Measurements from ENCODE around the gene MTF2. TPM values are rescaled to one million over a fixed set of nuclear protein-coding genes. Genes with fewer than 3 reads are reported as not detected.
"Not testable (repeated sequence)": the region's sequence is repeated elsewhere in the genome, so short reads cannot be mapped to it uniquely, and the experiment has no call there.

Gene MTF2
- total RNA-seq, result 53.6 TPM

DNA sequence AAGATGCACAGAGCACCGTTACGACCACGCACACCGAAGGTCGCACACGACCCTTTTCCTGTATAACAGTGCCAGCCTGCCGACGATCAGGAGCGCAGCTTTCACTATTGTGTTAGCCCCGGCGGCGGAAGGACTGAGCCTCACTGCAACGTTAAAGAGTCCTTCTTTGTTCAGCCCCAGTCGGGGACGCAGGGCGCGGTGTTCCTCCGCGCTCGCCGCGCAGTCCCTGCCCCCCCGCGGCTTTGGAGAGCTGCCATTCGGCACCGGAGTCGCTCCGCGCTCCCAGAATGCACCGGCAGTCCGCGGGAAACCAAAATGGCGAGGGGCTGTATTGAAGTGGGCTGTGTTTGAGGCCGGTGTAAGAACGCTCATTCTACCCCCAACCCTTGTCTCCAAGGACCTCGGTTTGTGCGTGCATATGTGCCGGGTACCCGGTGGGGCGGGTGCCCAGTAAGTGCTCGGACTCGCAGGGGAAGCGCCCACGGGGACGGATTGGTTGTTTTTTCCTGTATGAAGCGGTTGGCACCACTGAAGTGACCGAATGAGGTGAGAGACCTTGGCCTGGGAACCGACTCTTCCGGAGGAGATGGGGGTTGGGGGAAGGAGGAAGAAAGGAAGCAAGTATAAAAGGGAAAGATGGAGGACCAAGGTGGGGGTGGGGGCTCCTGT, at the start of gene MTF2:
Gene MTF2 (plus strand): TSS at position 298 of the 669 bp plus-strand sequence. CDS start 244 bp downstream, at position 542.
- Histone ChIP-seq H3K4me1 (ENCODE audit: insufficient read depth, low read length) (peaks cover 52% of the 10 kb centered on the region), H3K4me3 (ENCODE audit: low read length) (peak within 1 kb of the TSS; percentile 99), H3K27me3 (ENCODE audit: insufficient read depth, low read length) (no peaks in the 10 kb centered on the region), H3K9me3 (ENCODE audit: low read depth, low read length) (no peaks in the 10 kb centered on the region)

DNA sequence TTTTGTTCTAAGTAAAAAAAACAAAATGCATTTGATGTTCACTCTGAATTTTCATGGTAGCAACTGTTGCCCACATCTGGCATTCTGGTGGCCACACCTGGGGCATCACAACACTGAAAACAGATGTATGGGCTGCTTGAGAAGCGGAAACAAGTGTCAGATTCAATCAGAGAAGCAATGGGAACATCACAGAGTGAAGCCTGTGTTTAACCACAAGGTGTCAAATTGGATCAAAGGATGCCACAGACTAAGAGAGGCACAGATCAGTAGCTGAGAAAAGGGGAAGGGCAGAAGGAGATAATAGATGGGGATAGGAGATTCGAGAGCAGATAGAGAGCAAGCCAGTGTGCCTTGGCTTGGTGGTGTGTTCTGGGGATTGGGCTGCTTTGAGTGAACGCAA, 49.8 kb upstream of the MTF2 start:
- Histone ChIP-seq H3K27me3 (ENCODE audit: insufficient read depth, low read length) (no peaks in the 10 kb centered on the region), H3K9me3 (ENCODE audit: low read depth, low read length) (no peaks in the 10 kb centered on the region), H3K4me3 (ENCODE audit: low read length) (no peak overlapping the region), H3K4me1 (ENCODE audit: insufficient read depth, low read length) (peaks cover 21% of the 10 kb centered on the region)

DNA sequence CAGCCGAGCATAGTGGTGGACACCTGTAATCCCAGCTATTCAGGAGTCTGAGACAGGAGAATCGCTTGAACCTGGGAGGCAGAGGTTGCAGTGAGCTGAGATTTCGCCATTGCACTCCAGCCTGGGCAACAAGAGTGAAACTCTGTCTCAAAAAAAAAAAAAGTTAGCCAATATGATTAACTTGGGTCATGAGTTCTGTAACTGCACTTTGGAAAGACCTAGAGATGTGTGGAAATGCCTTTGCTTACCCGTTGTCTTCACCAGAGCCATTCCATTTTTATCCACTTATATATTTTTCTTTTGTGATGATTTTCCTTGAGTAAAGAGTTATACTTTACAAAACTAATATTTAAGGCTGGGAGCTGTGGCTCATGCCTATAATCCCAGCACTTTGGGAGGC, 48.9 kb upstream of the MTF2 start:
- not testable (repeated sequence) for H3K27me3 ChIP-seq (ENCODE audit: insufficient read depth, low read length); H3K4me3 ChIP-seq (ENCODE audit: low read length); H3K9me3 ChIP-seq (ENCODE audit: low read depth, low read length)
- peaks cover 23% of the 10 kb centered on the region for H3K4me1 ChIP-seq (ENCODE audit: insufficient read depth, low read length)

DNA sequence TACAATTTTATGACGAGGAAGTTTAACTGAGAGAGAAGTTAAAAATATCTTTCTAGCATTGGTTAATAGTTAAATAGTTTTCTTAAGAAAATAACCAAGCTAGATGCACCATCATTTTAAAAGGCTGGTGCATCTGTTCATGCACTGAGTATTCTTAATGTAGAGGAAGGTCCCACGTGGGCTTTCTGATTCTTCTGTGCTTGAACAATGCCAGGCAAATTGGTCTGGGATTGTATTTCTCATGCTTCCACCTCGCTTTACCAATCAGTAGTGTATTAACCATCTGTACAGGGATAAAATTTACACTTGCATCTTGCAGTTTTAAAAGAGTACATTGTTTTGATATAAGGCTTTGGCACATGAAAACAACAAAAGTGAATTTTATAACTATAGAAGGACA, 47.4 kb upstream of the MTF2 start:
- Histone ChIP-seq H3K27me3 (ENCODE audit: insufficient read depth, low read length) (no peaks in the 10 kb centered on the region), H3K4me1 (ENCODE audit: insufficient read depth, low read length) (peaks cover 23% of the 10 kb centered on the region), H3K4me3 (ENCODE audit: low read length) (no peak overlapping the region), H3K9me3 (ENCODE audit: low read depth, low read length) (no peaks in the 10 kb centered on the region)

DNA sequence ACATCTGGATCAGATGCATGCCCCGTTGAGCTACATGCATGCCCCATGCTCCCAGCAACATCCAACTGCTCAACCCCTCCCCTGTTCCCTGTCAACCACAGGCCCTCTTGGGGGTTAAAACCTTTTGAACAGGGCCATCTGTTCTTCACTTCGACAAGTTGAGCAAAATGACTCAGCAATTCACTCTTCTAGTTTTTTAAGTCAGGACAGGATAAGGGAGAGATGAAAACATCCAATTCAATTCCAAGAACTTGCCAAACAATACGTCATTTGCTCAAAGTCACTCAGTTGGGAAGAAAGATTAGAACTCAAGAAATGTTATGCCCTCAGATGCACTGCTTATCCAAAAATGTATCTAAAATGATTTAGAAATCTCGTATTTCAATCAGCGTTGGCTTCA, 46.1 kb upstream of the MTF2 start:
- peaks cover 23% of the 10 kb centered on the region for H3K4me1 ChIP-seq (ENCODE audit: insufficient read depth, low read length)
- H3K4me3 ChIP-seq (ENCODE audit: low read length), result no peak overlapping the region
- no peaks in the 10 kb centered on the region for H3K9me3 ChIP-seq (ENCODE audit: low read depth, low read length)
- no peaks in the 10 kb centered on the region for H3K27me3 ChIP-seq (ENCODE audit: insufficient read depth, low read length)

DNA sequence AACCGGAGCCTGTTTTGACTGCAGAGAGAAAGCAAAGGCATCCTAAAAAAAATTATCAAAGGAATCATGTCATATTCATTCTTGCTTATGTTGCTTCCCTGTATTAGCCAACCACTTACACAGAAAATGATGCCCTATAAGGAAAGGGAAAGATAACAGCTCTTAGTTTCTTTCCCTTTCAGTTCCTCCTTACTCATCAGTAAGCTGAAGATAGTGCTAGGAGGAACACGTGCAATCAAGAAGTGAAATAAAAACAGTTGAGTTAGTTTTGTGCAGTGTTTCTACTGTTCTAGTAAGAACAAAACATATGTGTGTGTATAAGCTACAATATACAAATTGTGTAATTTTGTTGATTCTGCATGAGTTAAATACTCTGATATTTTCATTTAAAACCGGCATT, 45.3 kb upstream of the MTF2 start:
- no peaks in the 10 kb centered on the region for H3K9me3 ChIP-seq (ENCODE audit: low read depth, low read length)
- H3K27me3 ChIP-seq (ENCODE audit: insufficient read depth, low read length), result no peaks in the 10 kb centered on the region
- no peak overlapping the region for H3K4me3 ChIP-seq (ENCODE audit: low read length)
- H3K4me1 ChIP-seq (ENCODE audit: insufficient read depth, low read length), result peaks cover 23% of the 10 kb centered on the region

DNA sequence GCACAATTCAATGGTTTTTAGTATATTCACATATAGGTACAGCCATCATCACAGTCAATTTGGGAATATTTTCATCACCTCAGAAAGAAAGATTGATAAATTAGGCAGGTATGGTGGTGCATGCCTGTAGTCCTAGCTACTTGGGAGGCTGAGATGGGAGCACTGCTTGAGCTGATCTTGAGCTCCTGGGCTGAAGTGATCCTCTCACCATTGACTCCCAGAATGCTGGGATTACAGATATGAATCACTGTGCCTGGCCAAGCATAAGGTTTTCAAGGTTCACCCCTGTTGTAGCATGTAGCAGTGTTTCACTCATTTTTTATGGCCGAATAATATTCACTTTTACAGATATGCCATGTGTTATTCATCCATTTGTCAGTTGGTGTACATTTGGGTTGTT, 44.7 kb upstream of the MTF2 start:
- Histone ChIP-seq H3K27me3 (ENCODE audit: insufficient read depth, low read length) (no peaks in the 10 kb centered on the region), H3K4me1 (ENCODE audit: insufficient read depth, low read length) (peaks cover 20% of the 10 kb centered on the region), H3K4me3 (ENCODE audit: low read length) (no peak overlapping the region), H3K9me3 (ENCODE audit: low read depth, low read length) (no peaks in the 10 kb centered on the region)

DNA sequence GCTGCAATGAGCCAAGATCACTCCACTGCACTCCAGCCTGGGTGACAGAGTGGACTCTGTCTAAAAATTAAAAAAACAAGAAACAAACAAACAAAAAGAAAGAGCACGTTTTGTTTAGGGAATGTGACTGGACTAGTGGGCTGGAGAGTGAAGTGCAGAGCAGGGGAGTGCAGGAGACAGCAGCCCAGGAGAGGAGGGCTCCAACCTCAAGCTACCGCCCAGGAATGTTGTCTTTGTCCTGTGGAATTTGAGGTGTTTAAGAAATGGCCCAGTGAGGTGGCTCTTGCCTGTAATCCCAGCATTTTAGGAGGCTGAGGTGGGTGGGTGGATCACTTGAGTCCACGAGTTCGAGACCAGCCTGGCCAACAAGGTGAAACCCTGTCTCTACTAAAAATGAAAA, 42.4 kb upstream of the MTF2 start:
- H3K4me3 ChIP-seq (ENCODE audit: low read length), result no peak overlapping the region
- H3K4me1 ChIP-seq (ENCODE audit: insufficient read depth, low read length), result peaks cover 14% of the 10 kb centered on the region
- H3K9me3 ChIP-seq (ENCODE audit: low read depth, low read length), result no peaks in the 10 kb centered on the region
- no peaks in the 10 kb centered on the region for H3K27me3 ChIP-seq (ENCODE audit: insufficient read depth, low read length)

DNA sequence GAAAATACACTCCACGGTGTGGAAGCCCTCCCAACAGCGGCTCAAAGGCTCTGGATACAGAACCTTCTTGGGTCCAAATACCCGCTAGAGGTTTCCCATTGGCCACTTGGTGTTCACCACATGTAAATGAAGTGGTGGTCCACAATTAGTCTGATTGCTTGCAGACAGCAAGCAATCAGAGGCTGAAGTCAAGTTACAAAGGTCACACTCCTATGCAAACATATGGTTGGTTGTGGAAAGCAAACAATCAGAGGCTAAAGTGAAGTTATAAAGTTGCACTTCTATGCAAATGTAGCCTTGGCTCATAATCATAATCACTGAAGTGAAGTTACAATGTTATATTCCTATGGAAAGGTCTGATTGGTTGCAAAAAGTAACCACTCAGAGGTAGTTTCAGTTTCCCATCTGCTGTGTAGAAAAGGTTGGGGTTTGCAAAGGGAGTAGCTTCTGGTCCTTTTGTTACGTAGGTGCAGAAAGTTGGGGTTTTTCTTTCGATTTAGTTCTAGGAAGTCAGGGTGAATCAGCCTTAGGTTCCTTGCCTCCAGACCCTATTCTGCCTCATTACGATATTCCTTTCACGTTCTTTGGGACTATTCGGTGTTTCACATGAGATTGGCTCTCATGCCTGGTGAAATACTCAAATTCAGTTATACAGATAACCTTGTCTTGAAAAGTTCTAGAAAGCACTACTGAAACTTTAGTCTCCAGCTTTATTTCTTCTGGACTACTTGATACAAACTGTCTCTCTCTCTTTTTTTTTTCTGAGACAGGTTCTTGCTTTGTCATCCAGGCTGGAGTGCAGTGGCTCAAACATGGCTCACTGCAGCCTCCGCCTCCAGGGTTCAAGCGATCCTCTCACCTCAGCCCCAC, 36.7 kb upstream of the MTF2 start:
- H3K4me1 ChIP-seq (ENCODE audit: insufficient read depth, low read length), result peaks cover 11% of the 10 kb centered on the region
- H3K9me3 ChIP-seq (ENCODE audit: low read depth, low read length), result no peaks in the 10 kb centered on the region
- no peaks in the 10 kb centered on the region for H3K27me3 ChIP-seq (ENCODE audit: insufficient read depth, low read length)
- peak overlapping the region; percentile 4 for H3K4me3 ChIP-seq (ENCODE audit: low read length)

DNA sequence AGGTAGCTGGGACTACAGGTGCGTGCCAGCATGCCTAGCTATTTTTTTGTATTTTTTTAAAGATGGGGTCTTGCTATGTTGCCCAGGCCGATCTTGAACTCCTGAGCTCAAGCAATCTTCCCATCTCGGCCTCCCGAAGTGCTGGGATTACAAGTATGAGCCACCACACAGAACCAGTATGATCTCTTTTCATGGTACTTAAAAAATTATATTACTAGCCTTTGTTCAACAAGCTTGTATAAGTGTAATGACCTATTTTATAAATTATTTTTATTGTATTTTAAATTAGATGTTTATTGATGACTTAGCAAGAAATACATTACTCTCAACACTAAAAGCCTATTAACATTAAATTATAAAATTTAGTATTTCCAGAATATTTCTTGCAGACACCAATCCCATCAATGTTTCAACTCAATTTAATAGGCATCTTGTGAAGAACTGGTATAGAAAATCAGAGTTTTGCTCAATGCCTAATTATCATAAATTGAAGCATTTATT, 36.0 kb upstream of the MTF2 start:
- Histone ChIP-seq H3K4me3 (ENCODE audit: low read length) (no peak overlapping the region), H3K4me1 (ENCODE audit: insufficient read depth, low read length) (peaks cover 11% of the 10 kb centered on the region), H3K27me3 (ENCODE audit: insufficient read depth, low read length) (no peaks in the 10 kb centered on the region), H3K9me3 (ENCODE audit: low read depth, low read length) (no peaks in the 10 kb centered on the region)

DNA sequence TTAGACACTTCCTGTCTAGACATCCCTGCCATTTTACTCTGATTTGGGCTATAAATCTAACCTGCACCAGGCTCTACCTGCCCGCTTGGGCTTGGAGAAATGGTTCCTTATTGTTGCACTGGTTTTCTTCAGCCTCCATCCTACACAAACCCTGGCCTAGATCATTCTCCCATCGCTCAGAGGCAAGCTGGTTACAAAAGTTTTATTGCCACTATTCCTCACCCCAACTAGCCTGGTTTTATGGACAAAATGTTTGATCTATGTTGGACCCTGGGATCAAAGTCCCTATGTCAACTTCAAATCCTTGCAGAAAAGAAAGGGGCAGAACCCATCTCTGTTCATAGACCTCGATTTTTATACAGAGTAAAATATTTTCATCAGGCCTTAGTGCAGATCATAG, 31.5 kb upstream of the MTF2 start:
- H3K4me3 ChIP-seq (ENCODE audit: low read length), result no peak overlapping the region
- H3K27me3 ChIP-seq (ENCODE audit: insufficient read depth, low read length), result no peaks in the 10 kb centered on the region
- peaks cover 5% of the 10 kb centered on the region for H3K4me1 ChIP-seq (ENCODE audit: insufficient read depth, low read length)
- H3K9me3 ChIP-seq (ENCODE audit: low read depth, low read length), result no peaks in the 10 kb centered on the region

DNA sequence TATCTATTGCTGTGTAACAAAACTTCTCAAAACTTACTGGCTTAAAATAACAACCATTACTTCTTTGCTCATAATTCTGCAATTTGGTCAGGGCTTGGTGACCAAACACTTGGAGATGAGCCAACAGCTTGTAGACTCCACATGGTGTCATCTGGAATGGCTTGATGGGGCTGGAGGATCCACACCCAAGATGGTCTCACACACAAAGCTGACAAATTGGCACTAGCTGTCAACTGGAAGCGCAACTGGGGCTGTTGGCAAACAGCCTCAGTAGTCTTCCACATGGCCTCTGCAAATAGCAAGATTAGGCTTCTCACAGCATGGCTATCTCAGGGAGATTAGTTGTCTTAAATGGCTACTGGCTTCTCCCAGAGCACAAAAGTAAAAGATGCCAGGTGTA, 27.1 kb upstream of the MTF2 start:
- Histone ChIP-seq H3K4me3 (ENCODE audit: low read length) (no peak overlapping the region), H3K9me3 (ENCODE audit: low read depth, low read length) (no peaks in the 10 kb centered on the region), H3K27me3 (ENCODE audit: insufficient read depth, low read length) (no peaks in the 10 kb centered on the region), H3K4me1 (ENCODE audit: insufficient read depth, low read length) (no peaks in the 10 kb centered on the region)

DNA sequence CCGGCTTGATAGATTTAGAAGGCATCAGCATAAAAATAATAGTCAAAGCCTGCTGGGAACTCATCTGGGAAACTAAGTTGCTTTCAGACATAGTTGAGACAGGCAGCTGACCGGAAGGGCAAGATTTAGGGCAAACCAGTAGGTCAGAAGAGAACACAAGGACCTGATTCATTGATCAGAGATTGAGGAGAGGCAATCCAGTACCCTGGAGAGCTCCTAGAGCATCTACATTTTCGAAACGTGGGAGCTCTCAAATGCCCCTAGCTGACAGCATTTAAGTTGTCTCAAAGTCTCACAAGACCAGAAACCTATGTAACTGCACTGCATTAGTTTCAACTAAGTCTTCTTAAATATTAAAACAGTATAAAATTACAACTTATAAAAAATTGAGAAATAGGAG, 22.9 kb upstream of the MTF2 start:
- Histone ChIP-seq H3K4me1 (ENCODE audit: insufficient read depth, low read length) (no peaks in the 10 kb centered on the region), H3K27me3 (ENCODE audit: insufficient read depth, low read length) (peaks cover 3% of the 10 kb centered on the region), H3K9me3 (ENCODE audit: low read depth, low read length) (no peaks in the 10 kb centered on the region), H3K4me3 (ENCODE audit: low read length) (no peak overlapping the region)

DNA sequence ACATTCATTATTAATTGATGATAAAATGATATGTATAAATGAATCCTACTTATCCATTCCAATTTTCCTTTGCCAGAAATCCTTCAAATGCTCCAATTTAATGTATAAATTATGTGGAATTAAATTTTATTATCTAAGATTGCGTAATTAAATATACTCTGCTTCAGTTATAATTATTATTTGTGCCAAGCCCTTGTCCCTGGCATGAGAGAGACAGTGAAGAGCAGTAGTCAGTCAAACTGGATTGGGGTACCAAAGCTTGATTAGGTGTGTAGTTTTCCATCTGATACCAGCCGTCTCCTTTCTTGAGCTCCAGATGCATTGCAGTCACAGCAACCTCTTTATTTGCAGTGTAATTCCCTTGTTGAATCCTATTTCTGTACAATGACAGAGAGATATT, 22.4 kb upstream of the MTF2 start:
- Histone ChIP-seq H3K9me3 (ENCODE audit: low read depth, low read length) (no peaks in the 10 kb centered on the region), H3K4me1 (ENCODE audit: insufficient read depth, low read length) (no peaks in the 10 kb centered on the region), H3K27me3 (ENCODE audit: insufficient read depth, low read length) (peaks cover 3% of the 10 kb centered on the region), H3K4me3 (ENCODE audit: low read length) (no peak overlapping the region)

DNA sequence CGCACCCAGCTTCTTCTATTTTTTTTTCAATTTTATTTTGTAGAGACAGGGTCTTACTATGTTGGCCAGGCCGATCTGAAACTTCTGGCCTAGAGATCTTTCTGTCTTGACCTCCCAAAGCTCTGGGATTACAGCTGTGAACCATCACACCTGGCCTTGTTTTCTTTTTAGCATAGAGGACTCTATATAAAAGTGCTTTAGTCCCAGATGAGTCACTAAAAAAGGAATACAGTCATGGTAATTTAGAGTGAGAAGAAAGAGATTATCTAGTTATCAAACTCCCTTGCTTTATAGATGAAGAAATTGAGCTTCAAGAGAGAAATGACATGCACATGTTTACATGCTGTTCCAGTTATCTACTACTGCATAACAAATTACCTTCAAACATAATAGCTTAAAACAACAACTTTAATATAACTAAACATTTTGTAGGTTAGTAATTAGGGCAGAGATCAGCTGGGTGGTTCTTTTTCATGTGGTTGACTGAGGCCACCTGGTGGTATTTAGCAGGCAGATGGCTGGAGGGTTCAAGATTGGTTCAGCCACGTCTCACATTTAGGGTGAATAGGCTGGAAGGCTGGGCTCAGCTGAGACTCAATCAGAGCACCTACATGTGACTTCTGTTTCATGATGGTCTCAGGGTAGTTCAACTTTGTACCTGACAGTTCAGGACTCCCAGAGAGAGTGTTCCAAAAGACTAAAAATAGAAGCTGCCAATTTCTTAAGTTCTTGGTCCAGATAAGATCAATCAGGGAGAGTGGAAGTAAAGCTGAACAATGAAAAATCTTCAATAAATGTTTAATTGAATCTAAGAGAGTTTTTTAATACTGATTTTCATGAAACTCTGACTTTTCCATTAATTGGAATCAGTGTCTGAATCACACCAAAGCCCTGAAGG, 16.9 kb upstream of the MTF2 start:
- Histone ChIP-seq H3K9me3 (ENCODE audit: low read depth, low read length) (no peaks in the 10 kb centered on the region), H3K4me1 (ENCODE audit: insufficient read depth, low read length) (no peaks in the 10 kb centered on the region), H3K4me3 (ENCODE audit: low read length) (no peak overlapping the region), H3K27me3 (ENCODE audit: insufficient read depth, low read length) (peaks cover 3% of the 10 kb centered on the region)

All from mononuclear cell (primary cell).